AG08395 (cell line): ENCODE results near the gene GPC6.

ENCODE experiments used
- DNase-seq: peaks from one replicate; pipeline ENCODE4 v3.0.0; 2012; ENCODE audit warnings: mixed read lengths, low spot score

GPC6 gene

DNA sequence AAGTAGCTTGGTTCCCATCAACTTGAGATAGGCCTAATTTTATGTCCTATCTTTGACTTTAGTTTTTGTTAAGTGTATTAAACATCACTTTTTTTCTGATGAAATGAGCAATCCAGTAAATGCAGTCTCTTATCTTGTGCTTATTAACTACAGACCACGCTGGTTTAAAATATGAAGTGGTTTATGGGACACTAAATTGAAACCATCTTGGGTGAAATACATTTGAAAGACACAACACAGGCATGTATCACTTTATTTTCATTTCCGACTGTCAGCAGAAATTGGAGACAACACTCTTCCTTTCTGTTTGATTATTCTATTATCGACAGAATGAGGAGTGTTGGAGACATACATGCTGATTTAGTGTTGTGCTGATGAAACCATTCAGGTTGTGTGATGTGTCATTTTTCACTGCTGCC, 447.7 kb downstream of the GPC6 start:
- DNase-seq: no peak

DNA sequence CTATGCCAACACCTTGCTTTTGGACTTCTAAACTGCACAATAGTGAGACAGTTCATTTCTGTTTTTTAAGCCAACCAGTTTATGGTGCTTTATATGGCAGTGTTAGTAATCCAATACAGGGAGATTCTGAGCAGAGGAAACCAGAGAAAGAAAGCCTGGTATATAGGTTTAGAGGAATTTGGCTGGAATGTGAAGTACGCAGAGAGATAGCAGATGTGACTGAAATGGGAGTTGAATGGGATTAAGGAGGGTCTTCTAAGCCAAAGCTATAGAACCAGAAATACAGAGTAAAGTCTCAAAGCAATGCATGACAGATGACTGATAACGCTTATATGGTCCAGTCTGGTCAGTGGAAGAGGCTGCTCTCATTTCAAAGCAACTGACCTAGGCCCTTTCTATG, 453.7 kb downstream of the GPC6 start:
- DNase-seq: no peak

GRCh38 chr13:93685900-93686299, 459.3 kb downstream of the GPC6 start:
- DNase-seq: no peak

GRCh38 chr13:93686399-93686798, 459.8 kb downstream of the GPC6 start:
- no peak for DNase-seq

DNA sequence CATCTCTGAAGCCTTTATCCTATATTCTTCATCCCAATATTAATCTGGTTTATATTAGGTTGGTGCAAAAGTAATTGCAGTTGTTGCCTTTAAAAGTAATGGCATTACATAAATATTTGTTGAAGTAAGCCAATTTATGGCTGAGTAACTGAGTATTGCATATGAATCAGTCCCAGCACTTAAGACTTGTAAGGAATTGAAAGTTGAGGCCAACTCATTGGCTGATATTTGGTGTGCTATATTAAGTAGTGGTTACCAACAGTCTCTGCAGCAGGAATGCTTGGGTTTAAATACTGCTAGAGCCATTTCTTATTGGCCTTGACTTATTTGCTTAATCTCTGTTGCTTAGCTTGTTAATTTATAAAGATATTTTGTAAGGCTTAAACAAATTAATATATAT, 460.7 kb downstream of the GPC6 start:
- DNase-seq: peak; percentile 4

- DNase-seq: peak; percentile 3
These were observed 462.7 kb downstream of the GPC6 start for GRCh38 chr13:93689333-93689732.

DNA sequence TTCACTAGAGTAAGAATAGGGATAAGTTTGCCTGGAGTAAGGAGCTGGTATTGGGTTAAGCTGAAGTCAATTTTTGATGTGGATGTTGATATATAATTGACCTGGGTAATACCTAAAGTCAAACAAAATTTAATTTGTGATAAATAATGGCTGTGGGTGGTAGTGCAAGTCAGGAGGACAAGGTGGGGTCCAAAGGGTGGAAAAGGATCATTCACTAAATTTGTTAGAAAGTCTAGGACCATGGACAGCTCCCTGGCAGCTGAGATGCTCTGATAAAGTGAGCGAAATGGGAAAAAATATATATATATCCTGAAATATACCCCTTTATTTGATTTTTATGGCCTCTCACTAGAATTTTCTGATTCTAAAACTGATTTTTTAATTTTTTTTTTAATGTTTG, 463.5 kb downstream of the GPC6 start:
- no peak for DNase-seq

DNA sequence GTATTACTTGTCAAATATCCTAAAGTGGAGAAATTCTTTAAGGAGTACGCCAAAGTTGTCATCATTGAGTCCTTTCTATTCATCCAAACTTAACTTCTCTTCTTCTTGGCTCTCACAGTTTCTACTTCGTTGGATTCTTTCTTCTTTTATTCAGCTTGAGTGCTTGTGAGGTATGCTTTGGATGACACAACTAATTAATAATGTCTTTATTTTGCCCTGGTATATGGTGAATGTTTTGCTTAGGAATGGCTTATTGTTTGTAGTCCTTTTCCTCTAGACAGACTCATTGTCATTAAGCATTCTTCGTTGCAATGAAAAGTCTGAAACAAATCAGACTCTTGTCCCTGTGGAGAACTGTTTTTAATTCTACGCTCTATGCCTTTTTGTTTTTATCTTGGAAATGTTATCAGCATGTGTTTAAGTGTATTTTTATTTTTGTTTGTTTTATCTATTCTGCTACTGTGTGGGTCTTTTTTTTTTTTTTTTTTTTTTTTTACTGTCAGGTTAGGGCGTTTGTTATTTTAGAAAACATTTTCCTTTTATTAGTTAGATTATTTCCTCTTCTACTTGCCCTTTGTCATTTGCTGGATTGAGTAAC, 471.5 kb downstream of the GPC6 start:
- no peak for DNase-seq

DNA sequence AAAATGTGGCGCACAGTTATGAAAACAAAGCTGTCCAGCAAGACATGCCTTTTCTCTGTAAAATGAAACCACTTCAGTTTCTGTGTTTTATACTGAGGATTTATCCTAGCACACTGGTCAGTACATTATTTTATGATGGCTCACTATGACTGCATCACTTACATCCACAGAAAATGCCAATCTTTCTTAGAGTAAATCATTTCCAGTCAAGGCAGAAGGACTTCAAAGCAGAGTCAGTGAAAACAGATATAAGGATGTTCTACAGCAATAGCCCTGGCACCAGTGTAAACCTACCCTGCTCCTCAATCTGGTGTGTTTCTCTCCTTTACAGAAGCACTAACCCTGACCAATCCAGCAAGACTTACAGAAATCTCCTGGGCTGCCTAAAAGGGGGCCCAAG, 473.5 kb downstream of the GPC6 start:
- no peak for DNase-seq

- no peak for DNase-seq
These were observed 481.9 kb downstream of the GPC6 start for GRCh38 chr13:93708308-93709075.

- no peak for DNase-seq
These were observed 483.1 kb downstream of the GPC6 start for GRCh38 chr13:93709506-93710244.

DNA sequence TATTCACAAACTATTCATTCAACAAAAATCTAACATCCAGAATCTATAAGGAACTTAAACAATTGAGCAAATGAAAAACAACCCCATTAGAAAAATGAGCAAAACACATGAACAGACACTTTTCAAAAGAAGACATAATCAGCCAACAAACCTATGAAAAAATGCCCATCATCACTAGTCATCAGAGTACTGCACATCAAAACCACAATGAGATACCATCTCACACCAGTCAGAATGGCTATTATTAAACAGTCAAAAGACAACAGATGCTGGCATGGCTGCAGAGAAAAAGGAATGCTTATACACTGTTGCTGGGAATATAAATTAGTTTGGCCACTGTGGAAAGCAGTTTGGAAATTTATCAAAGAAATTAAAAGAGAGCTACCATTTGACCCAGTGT, 487.6 kb downstream of the GPC6 start:
- no peak for DNase-seq

- no peak for DNase-seq
These were observed 489.3 kb downstream of the GPC6 start for GRCh38 chr13:93715866-93716265.

- no peak for DNase-seq
These were observed 490.0 kb downstream of the GPC6 start for GRCh38 chr13:93716623-93717022.

GRCh38 chr13:93721483-93721882, 494.9 kb downstream of the GPC6 start:
- no peak for DNase-seq

- DNase-seq: no peak
These were observed 496.7 kb downstream of the GPC6 start for GRCh38 chr13:93723316-93723715.

DNA sequence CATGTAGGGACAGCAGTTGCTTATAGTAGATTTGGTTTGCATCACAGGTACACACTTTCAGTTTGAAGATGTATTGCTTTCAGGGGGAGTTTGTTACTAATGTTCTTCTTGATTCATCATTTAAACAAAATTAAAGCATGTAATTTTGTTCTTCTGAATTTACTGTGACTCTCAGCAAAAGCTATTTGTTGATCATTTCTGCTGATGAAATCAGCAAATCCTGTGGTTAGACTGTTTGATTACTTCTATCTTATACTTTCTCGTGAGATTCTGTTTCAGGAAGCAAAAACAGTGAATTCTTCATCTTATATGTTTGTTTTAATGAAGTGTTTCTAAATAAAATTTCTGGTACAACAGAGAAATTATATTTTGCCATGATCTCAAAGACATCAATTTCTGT, 497.6 kb downstream of the GPC6 start:
- DNase-seq: no peak

DNA sequence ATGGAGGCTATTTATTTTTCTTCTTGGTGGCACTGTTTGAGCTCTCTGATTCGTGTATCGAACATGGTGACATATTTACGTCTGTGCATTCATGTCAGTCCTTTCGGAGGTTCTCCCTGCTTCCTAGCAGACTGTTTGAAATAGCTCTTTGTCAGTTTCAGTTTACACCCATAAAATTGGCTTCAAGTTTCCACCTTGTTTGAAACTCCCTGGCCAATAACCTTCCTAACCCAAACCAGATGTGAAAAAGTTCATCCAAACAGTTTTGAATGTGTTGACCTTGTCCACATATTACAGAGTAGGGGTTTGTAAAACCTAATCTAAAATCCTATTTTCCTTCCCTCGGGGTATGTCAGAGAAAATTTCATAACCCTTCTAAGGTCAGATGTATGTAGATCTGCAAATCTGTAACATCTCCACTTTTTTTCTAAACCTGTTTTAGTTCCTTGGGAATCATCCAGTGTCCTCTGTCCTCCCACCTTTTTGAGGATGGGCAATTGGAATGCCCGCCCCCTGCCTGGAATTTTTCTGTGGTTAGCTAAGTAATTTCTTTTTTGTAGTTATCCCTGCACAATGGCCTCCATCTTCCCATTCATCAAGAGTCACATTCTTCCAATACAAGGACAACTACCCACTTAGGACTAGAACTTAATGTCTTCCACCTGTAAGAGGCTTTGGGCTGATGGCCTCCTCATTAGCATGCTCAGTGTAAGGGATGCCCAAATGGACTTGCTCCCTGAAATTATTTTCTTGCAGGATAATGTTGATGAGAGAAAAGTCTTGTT, 499.8 kb downstream of the GPC6 start:
- DNase-seq: no peak

- peak; percentile 15 for DNase-seq
These were observed 500.9 kb downstream of the GPC6 start for GRCh38 chr13:93727211-93728141.

DNA sequence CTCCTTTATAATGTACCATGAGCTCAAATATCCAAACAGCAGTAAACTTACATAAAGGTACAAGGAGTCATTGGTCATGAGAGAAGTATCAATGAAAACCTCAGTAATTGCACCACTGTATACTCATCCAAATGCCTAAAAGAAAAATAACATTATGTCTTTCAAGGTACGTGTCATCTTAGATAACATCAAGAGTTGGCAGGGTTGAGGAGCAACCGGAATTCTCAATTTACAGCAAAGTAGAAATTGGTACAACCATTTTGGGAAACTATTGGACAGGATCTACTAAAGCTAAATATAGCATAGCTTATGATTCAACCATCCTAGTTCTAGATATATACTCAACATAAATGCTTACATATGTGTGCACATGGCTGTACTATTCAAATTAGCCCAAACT, 502.8 kb downstream of the GPC6 start:
- no peak for DNase-seq

DNA sequence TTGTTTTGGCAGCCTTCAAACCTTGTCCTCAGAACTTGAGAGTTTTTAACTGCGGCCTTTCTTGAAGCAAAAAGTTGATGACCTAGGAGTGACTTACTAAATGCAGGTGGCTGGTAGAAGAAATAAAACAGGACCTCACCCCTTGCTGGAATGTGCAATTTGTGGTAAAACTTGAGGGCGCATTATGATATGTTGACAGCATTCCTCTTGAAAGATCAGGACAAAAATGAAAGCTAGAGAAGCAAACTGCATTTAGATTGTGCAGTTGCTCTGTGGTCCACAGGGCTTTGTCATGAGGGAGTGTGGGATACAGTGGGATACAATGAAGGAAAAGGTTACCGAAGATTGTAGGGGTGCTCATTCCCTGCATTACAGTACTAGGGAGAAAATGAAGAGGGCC, 504.2 kb downstream of the GPC6 start:
- DNase-seq: no peak
